DND-41 (cell line): ENCODE data around the gene CTSC.

ENCODE experiments used
- ATAC-seq: fragments of 200-7000 bp; cut with Tn5 transposase; 3 replicates; pipeline ENCODE4 v1.9.1; 2021; ENCODE audit warnings: low read depth; ENCODE audit not compliant: insufficient read depth
- DNase-seq: peaks from one replicate; pipeline ENCODE4 v3.0.0-alpha.2; 2020
- H2AFZ ChIP-seq: 2 replicates; pipeline ENCODE4 v1.6.0; 2012; ENCODE audit warnings: low read depth, low read length
- H3K27ac ChIP-seq: 2 replicates; pipeline ENCODE4 v1.5.1; 2012; ENCODE audit warnings: low read length, inconsistent platforms
- H3K27me3 ChIP-seq: fragments of 200-600 bp; sonication (generic); 2 replicates; pipeline ENCODE4 v1.6.0; 2012; ENCODE audit warnings: low read length, mild to moderate bottlenecking, inconsistent platforms; ENCODE audit not compliant: insufficient read depth, poor library complexity
- H3K36me3 ChIP-seq: 2 replicates; pipeline ENCODE4 v1.5.1; 2012; ENCODE audit warnings: low read length, inconsistent platforms; ENCODE audit not compliant: insufficient read depth
- H3K4me1 ChIP-seq: 2 replicates; pipeline ENCODE4 v1.5.1; 2012; ENCODE audit warnings: mild to moderate bottlenecking, low read length; ENCODE audit not compliant: insufficient read depth
- H3K4me2 ChIP-seq: 2 replicates; pipeline ENCODE4 v1.6.0; 2012; ENCODE audit warnings: mild to moderate bottlenecking, moderate library complexity, low read length, inconsistent platforms; ENCODE audit not compliant: insufficient read depth
- H3K4me3 ChIP-seq, 2 experiments: fragments of 200-600 bp in 1 of 2; shearing (Covaris generic) in 1 of 2; 2 replicates each; pipeline ENCODE4 v1.5.1; 2012 to 2016; ENCODE audit warnings: inconsistent platforms in 2 of 2, low read length in 2 of 2, mild to moderate bottlenecking in 2 of 2, low read depth in 1 of 2, moderate library complexity in 1 of 2
- H3K79me2 ChIP-seq: 2 replicates; pipeline ENCODE4 v1.6.0; 2012; ENCODE audit warnings: low read length, inconsistent platforms; ENCODE audit not compliant: insufficient read depth
- H3K9ac ChIP-seq: 2 replicates; pipeline ENCODE4 v1.6.0; 2012; ENCODE audit warnings: low read depth, mild to moderate bottlenecking, inconsistent platforms, low read length, moderate library complexity
- H3K9me3 ChIP-seq: 2 replicates; pipeline ENCODE4 v1.5.1; 2012; ENCODE audit warnings: low read length, moderate library complexity, mild to moderate bottlenecking, inconsistent platforms; ENCODE audit not compliant: insufficient read depth, severe bottlenecking
- H4K20me1 ChIP-seq: 2 replicates; pipeline ENCODE4 v1.6.0; 2012; ENCODE audit warnings: low read length; ENCODE audit not compliant: insufficient read depth
- EZH2 ChIP-seq: IDR thresholded peaks from 3 replicates; pipeline ENCODE4 v1.6.1; 2012; ENCODE audit warnings: borderline replicate concordance, low read depth, mild to moderate bottlenecking, moderate library complexity, low read length, inconsistent platforms; ENCODE audit not compliant: severe bottlenecking
- TF ChIP-seq, protein P1 (sequence below): IDR thresholded peaks from 2 replicates; pipeline ENCODE4 v1.5.1; 2012; ENCODE audit warnings: borderline replicate concordance, low read length, moderate library complexity, mild to moderate bottlenecking; ENCODE audit not compliant: poor library complexity, severe bottlenecking; ENCODE audit errors: extremely low read depth

The CTSC gene

DNA sequence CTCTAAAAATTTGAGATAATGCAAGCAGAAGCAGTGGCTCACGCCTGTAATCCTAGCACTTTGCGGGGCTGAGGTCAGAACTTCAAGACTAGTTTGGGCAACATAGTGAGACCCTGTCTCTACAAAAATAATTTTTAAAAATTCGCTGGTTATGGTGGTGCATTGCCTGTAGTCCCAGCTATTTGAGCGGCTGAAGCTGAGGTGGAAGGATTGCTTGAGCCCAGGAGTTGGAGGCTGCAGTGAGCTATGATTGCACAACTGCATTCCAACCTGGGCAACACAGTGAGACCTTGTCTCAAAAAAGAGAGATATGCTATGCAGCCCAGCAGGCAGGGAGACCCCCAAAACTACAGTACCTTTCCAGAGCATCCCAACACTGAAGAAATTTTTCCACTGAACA lies 2.3 kb downstream of the CTSC start:
- TF ChIP-seq EZH2, result no peak
- TF ChIP-seq, protein P1, sequence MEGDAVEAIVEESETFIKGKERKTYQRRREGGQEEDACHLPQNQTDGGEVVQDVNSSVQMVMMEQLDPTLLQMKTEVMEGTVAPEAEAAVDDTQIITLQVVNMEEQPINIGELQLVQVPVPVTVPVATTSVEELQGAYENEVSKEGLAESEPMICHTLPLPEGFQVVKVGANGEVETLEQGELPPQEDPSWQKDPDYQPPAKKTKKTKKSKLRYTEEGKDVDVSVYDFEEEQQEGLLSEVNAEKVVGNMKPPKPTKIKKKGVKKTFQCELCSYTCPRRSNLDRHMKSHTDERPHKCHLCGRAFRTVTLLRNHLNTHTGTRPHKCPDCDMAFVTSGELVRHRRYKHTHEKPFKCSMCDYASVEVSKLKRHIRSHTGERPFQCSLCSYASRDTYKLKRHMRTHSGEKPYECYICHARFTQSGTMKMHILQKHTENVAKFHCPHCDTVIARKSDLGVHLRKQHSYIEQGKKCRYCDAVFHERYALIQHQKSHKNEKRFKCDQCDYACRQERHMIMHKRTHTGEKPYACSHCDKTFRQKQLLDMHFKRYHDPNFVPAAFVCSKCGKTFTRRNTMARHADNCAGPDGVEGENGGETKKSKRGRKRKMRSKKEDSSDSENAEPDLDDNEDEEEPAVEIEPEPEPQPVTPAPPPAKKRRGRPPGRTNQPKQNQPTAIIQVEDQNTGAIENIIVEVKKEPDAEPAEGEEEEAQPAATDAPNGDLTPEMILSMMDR, result no peak
- Histone ChIP-seq H3K4me1 (peaks cover 76% of the 10 kb centered on the region), H2AFZ (no peak overlapping the region), H3K36me3 (peaks cover 54% of the 10 kb centered on the region), H3K9me3 (no peaks in the 10 kb centered on the region), H3K9ac (peak overlapping the region; percentile 81), H3K4me2 (peak overlapping the region; percentile 75), H3K79me2 (peaks cover 83% of the 10 kb centered on the region), H3K4me3 (peak overlapping the region; percentile 73 to 81; a peak in 3 of 4 replicates), H4K20me1 (peaks cover 21% of the 10 kb centered on the region; the same call in 1 of the 2 replicates), H3K27ac (peak overlapping the region; percentile 68), H3K27me3 (no peaks in the 10 kb centered on the region)
- peak; percentile 32 for DNase-seq
- no peak for ATAC-seq

DNA sequence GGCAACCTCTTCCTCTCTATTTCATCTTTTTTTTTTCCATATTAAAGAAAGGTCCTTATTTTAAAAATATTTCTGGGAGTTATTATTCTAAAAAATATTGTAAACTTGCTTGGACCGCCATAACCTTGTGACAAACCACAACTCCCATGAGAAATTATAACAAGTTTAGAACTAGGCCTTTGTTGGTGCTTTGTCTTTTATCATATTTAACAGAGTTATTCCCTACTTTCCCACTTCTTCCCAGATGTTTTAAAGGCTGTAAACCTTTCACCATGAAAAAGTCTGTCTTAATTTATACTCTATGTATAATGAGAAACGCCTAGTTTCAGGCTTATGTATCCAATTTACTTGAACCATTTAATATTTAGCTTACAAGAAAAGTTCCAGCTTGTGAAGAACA lies 3.7 kb downstream of the CTSC start:
- Histone ChIP-seq H3K4me1 (peaks cover 66% of the 10 kb centered on the region), H3K27ac (0 out of 2 replicates have a peak overlapping the region, but pooled peaks have one; percentile 30), H3K27me3 (no peaks in the 10 kb centered on the region), H4K20me1 (peaks cover 21% of the 10 kb centered on the region; the same call in 1 of the 2 replicates), H3K9me3 (no peaks in the 10 kb centered on the region), H3K9ac (peak overlapping the region; percentile 81; the same call in 1 of the 2 replicates), H3K79me2 (peaks cover 97% of the 10 kb centered on the region), H2AFZ (no peak overlapping the region), H3K4me3 (peak overlapping the region in 1 of 2 experiments; percentile 73; a peak in 2 of 4 replicates), H3K4me2 (peak overlapping the region; percentile 75), H3K36me3 (peaks cover 68% of the 10 kb centered on the region)
- DNase-seq (no peak), ATAC-seq (no peak)
- TF ChIP-seq, protein P1, result no peak
- no peak for TF ChIP-seq EZH2

GRCh38 chr11:88332851-88333250 lies 4.7 kb downstream of the CTSC start:
- Histone ChIP-seq H3K4me1 (peaks cover 66% of the 10 kb centered on the region), H3K9me3 (no peaks in the 10 kb centered on the region), H3K27ac (no peak overlapping the region), H3K79me2 (peaks cover 97% of the 10 kb centered on the region), H3K4me3 (peak overlapping the region in 1 of 2 experiments; percentile 19; a peak in 1 of 4 replicates), H3K4me2 (peak overlapping the region; percentile 75; the same call in 1 of the 2 replicates), H3K27me3 (no peaks in the 10 kb centered on the region), H4K20me1 (peaks cover 27% of the 10 kb centered on the region; the same call in 1 of the 2 replicates), H3K36me3 (peaks cover 77% of the 10 kb centered on the region), H2AFZ (no peak overlapping the region), H3K9ac (no peak overlapping the region)
- TF ChIP-seq EZH2, result no peak
- TF ChIP-seq, protein P1, result no peak
- ATAC-seq (no peak), DNase-seq (no peak)
